ENCODE data around the gene AMN. TPM values are rescaled to one million over a fixed set of nuclear protein-coding genes. Genes with fewer than 3 reads are reported as not detected.
A peak's percentile ranks its signal among the peaks of the same experiment; 100 is the strongest.

Gene AMN
- total RNA-seq, 1 experiment from 2014 or later, result not detected

DNA sequence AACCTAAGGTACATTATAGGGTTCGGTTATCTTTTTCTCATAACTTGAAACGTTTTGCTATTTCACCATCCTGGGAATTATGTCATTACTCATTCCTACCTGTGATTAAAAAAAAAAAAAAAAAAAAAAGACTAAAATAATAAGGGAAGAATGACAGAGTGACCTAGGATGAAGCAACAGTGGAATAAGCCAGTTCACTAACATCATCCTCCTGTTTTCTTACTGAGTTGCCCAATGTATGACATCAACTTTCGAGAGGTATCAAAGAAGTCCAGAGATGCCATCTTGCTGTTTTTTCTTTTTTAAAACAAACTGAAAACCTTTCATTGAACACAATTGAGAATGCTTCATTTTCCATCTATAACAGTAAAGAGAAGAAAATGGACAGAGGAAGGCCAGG, 42.8 kb downstream of the AMN start:
- H3K4me3 Mint-ChIP-seq (ENCODE audit: unreplicated experiment), result no peak overlapping the region
- BruUV-seq (replicated peaks), result no TSS peak
- no peaks in the 10 kb centered on the region for H3K4me1 Mint-ChIP-seq (ENCODE audit: insufficient read depth, unreplicated experiment)
- no peaks in the 10 kb centered on the region for H3K27me3 Mint-ChIP-seq (ENCODE audit: insufficient read depth, unreplicated experiment)
- DNase-seq (ENCODE audit: unreplicated experiment), result peak; percentile 42
- peaks cover 97% of the 10 kb centered on the region for H3K36me3 Mint-ChIP-seq (ENCODE audit: insufficient read depth, unreplicated experiment)
- ChIA-PET POLR2A (no interaction called here), CTCF (no interaction called here)
- TF ChIP-seq, protein P1, sequence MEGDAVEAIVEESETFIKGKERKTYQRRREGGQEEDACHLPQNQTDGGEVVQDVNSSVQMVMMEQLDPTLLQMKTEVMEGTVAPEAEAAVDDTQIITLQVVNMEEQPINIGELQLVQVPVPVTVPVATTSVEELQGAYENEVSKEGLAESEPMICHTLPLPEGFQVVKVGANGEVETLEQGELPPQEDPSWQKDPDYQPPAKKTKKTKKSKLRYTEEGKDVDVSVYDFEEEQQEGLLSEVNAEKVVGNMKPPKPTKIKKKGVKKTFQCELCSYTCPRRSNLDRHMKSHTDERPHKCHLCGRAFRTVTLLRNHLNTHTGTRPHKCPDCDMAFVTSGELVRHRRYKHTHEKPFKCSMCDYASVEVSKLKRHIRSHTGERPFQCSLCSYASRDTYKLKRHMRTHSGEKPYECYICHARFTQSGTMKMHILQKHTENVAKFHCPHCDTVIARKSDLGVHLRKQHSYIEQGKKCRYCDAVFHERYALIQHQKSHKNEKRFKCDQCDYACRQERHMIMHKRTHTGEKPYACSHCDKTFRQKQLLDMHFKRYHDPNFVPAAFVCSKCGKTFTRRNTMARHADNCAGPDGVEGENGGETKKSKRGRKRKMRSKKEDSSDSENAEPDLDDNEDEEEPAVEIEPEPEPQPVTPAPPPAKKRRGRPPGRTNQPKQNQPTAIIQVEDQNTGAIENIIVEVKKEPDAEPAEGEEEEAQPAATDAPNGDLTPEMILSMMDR (IDR thresholded peaks at IDR 0.05; ENCODE audit: unreplicated experiment), result no peak
- intact Hi-C loops (cut with micrococcal nuclease), result no loop called here
- H3K9me3 Mint-ChIP-seq (ENCODE audit: unreplicated experiment), result no peaks in the 10 kb centered on the region
- no peak overlapping the region for H3K27ac Mint-ChIP-seq (ENCODE audit: low read depth, unreplicated experiment)

- CTCF ChIA-PET, result no interaction called here
- H3K9me3 Mint-ChIP-seq (ENCODE audit: unreplicated experiment), result no peaks in the 10 kb centered on the region
- H3K27ac Mint-ChIP-seq (ENCODE audit: low read depth, unreplicated experiment), result no peak overlapping the region
- intact Hi-C loops (cut with micrococcal nuclease), result no loop called here
- POLR2A ChIA-PET, result interaction anchor here (0.7 kb wide), 1 partner anchor 11 kb away, joined by 3 read pairs; no protein-coding TSS in a partner anchor
- TF ChIP-seq, protein P1 (IDR thresholded peaks at IDR 0.05; ENCODE audit: unreplicated experiment), result no peak
- no TSS peak for BruUV-seq (replicated peaks)
- DNase-seq (ENCODE audit: unreplicated experiment), result no peak
- H3K4me1 Mint-ChIP-seq (ENCODE audit: insufficient read depth, unreplicated experiment), result no peaks in the 10 kb centered on the region
- H3K4me3 Mint-ChIP-seq (ENCODE audit: unreplicated experiment), result no peak overlapping the region
- no peaks in the 10 kb centered on the region for H3K27me3 Mint-ChIP-seq (ENCODE audit: insufficient read depth, unreplicated experiment)
- H3K36me3 Mint-ChIP-seq (ENCODE audit: insufficient read depth, unreplicated experiment), result peaks cover 97% of the 10 kb centered on the region
Measured at GRCh38 chr14:102965971-102966655, 43.6 kb downstream of the AMN start.

GRCh38 chr14:102966681-102967505, 44.4 kb downstream of the AMN start:
- H3K27me3 Mint-ChIP-seq (ENCODE audit: insufficient read depth, unreplicated experiment), result no peaks in the 10 kb centered on the region
- POLR2A ChIA-PET, result interaction anchor here (0.7 to 0.8 kb wide), 2 partner anchors 10 to 53 kb away, joined by 3 to 4 read pairs; no protein-coding TSS in a partner anchor

DNA sequence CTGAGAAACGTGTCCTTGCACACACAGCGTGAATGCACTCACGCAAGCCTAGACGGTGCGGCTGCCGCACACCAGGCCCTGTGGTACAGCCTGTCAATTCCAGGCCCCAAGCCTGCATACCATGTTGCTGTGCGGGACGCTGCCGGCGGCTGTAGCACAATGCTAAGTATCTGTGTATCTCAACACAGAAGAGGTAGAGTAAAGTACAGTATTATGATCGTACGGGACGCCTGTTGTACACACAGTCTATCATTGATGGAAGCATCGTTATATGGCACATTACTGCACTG, 45.0 kb downstream of the AMN start:
- H3K36me3 Mint-ChIP-seq (ENCODE audit: insufficient read depth, unreplicated experiment), result peaks cover 97% of the 10 kb centered on the region
- H3K4me1 Mint-ChIP-seq (ENCODE audit: insufficient read depth, unreplicated experiment), result no peaks in the 10 kb centered on the region
- CTCF ChIA-PET, result interaction anchor here (0.7 to 1.0 kb wide), 3 partner anchors 108 to 529 kb away, joined by 3 to 4 read pairs (median 3); no protein-coding TSS in a partner anchor

More at GRCh38 chr14:102966681-102967505, 44.4 kb downstream of the AMN start:
- intact Hi-C loops (cut with micrococcal nuclease), result no loop called here
- H3K4me3 Mint-ChIP-seq (ENCODE audit: unreplicated experiment), result no peak overlapping the region
- no peaks in the 10 kb centered on the region for H3K4me1 Mint-ChIP-seq (ENCODE audit: insufficient read depth, unreplicated experiment)
- no TSS peak for BruUV-seq (replicated peaks)
- peaks cover 97% of the 10 kb centered on the region for H3K36me3 Mint-ChIP-seq (ENCODE audit: insufficient read depth, unreplicated experiment)
- CTCF ChIA-PET, result interaction anchor here (0.7 to 0.9 kb wide), 2 partner anchors 184 to 528 kb away, joined by 3 to 4 read pairs; no protein-coding TSS in a partner anchor
- no peaks in the 10 kb centered on the region for H3K9me3 Mint-ChIP-seq (ENCODE audit: unreplicated experiment)
- TF ChIP-seq, protein P1 (IDR thresholded peaks at IDR 0.05; ENCODE audit: unreplicated experiment), result no peak
- no peak overlapping the region for H3K27ac Mint-ChIP-seq (ENCODE audit: low read depth, unreplicated experiment)
- no peak for DNase-seq (ENCODE audit: unreplicated experiment)

More for the DNA sequence above, 45.0 kb downstream of the AMN start:
- TF ChIP-seq, protein P1 (IDR thresholded peaks at IDR 0.05; ENCODE audit: unreplicated experiment), result no peak
- H3K27ac Mint-ChIP-seq (ENCODE audit: low read depth, unreplicated experiment), result no peak overlapping the region
- no peak for DNase-seq (ENCODE audit: unreplicated experiment)
- no peak overlapping the region for H3K4me3 Mint-ChIP-seq (ENCODE audit: unreplicated experiment)
- intact Hi-C loops (cut with micrococcal nuclease), result no loop called here
- no peaks in the 10 kb centered on the region for H3K27me3 Mint-ChIP-seq (ENCODE audit: insufficient read depth, unreplicated experiment)
- BruUV-seq (replicated peaks), result no TSS peak
- POLR2A ChIA-PET, result interaction anchor here (0.8 kb wide), 1 partner anchor 53 kb away, joined by 4 read pairs; no protein-coding TSS in a partner anchor
- H3K9me3 Mint-ChIP-seq (ENCODE audit: unreplicated experiment), result no peaks in the 10 kb centered on the region

Measured in MCF 10A (cell line).